ENCODE data around the gene PTGS1. TPM values are rescaled to one million over a fixed set of nuclear protein-coding genes. Genes with fewer than 3 reads are reported as not detected.

Gene PTGS1
- total RNA-seq, 1 donor from 2014 or later = 0.04 TPM

- no peak for TF ChIP-seq CTCF (IDR thresholded peaks at IDR 0.05; ENCODE audit: insufficient read depth, low read length, poor library complexity, severe bottlenecking)
- peaks cover 36% of the 10 kb centered on the region for H3K27me3 ChIP-seq (ENCODE audit: control insufficient read depth, insufficient read depth, low read length)
- H3K36me3 ChIP-seq (ENCODE audit: control insufficient read depth, insufficient read depth, low read length) = no peaks in the 10 kb centered on the region
- H3K4me3 ChIP-seq (ENCODE audit: low read depth, low read length) = no peak overlapping the region
- DNase-seq (ENCODE audit: low read depth) = no peak
These were observed 33.8 kb upstream of the PTGS1 start for GRCh38 chr9:122336866-122337555.

GRCh38 chr9:122337556-122337929 is 33.3 kb upstream of the PTGS1 start:
- no peaks in the 10 kb centered on the region for H3K36me3 ChIP-seq (ENCODE audit: control insufficient read depth, insufficient read depth, low read length)
- no peak for DNase-seq (ENCODE audit: low read depth)
- H3K27me3 ChIP-seq (ENCODE audit: control insufficient read depth, insufficient read depth, low read length) = peaks cover 36% of the 10 kb centered on the region
- no peak for TF ChIP-seq CTCF (IDR thresholded peaks at IDR 0.05; ENCODE audit: insufficient read depth, low read length, poor library complexity, severe bottlenecking)
- no peak overlapping the region for H3K4me3 ChIP-seq (ENCODE audit: low read depth, low read length)

GRCh38 chr9:122338536-122338935 is 32.3 kb upstream of the PTGS1 start:
- TF ChIP-seq CTCF (IDR thresholded peaks at IDR 0.05; ENCODE audit: insufficient read depth, low read length, poor library complexity, severe bottlenecking) = no peak
- H3K36me3 ChIP-seq (ENCODE audit: control insufficient read depth, insufficient read depth, low read length) = no peaks in the 10 kb centered on the region

GRCh38 chr9:122338994-122339393 is 31.8 kb upstream of the PTGS1 start:
- DNase-seq (ENCODE audit: low read depth) = no peak
- peaks cover 36% of the 10 kb centered on the region for H3K27me3 ChIP-seq (ENCODE audit: control insufficient read depth, insufficient read depth, low read length)
- no peak overlapping the region for H3K4me3 ChIP-seq (ENCODE audit: low read depth, low read length)
- no peaks in the 10 kb centered on the region for H3K36me3 ChIP-seq (ENCODE audit: control insufficient read depth, insufficient read depth, low read length)
- TF ChIP-seq CTCF (IDR thresholded peaks at IDR 0.05; ENCODE audit: insufficient read depth, low read length, poor library complexity, severe bottlenecking) = no peak

More at GRCh38 chr9:122338536-122338935, 32.3 kb upstream of the PTGS1 start:
- peaks cover 36% of the 10 kb centered on the region for H3K27me3 ChIP-seq (ENCODE audit: control insufficient read depth, insufficient read depth, low read length)
- no peak for DNase-seq (ENCODE audit: low read depth)
- H3K4me3 ChIP-seq (ENCODE audit: low read depth, low read length) = no peak overlapping the region

- DNase-seq (ENCODE audit: low read depth) = no peak
- no peak for TF ChIP-seq CTCF (IDR thresholded peaks at IDR 0.05; ENCODE audit: insufficient read depth, low read length, poor library complexity, severe bottlenecking)
- Histone ChIP-seq H3K27me3 (ENCODE audit: control insufficient read depth, insufficient read depth, low read length) (peaks cover 36% of the 10 kb centered on the region), H3K4me3 (ENCODE audit: low read depth, low read length) (no peak overlapping the region), H3K36me3 (ENCODE audit: control insufficient read depth, insufficient read depth, low read length) (no peaks in the 10 kb centered on the region)
These were observed 31.2 kb upstream of the PTGS1 start for GRCh38 chr9:122339579-122339978.

- no peaks in the 10 kb centered on the region for H3K36me3 ChIP-seq (ENCODE audit: control insufficient read depth, insufficient read depth, low read length)
- peaks cover 36% of the 10 kb centered on the region for H3K27me3 ChIP-seq (ENCODE audit: control insufficient read depth, insufficient read depth, low read length)
- DNase-seq (ENCODE audit: low read depth) = no peak
- H3K4me3 ChIP-seq (ENCODE audit: low read depth, low read length) = no peak overlapping the region
- TF ChIP-seq CTCF (IDR thresholded peaks at IDR 0.05; ENCODE audit: insufficient read depth, low read length, poor library complexity, severe bottlenecking) = no peak
These were observed 30.7 kb upstream of the PTGS1 start for GRCh38 chr9:122340161-122340560.
